GM12801 (cell line): ENCODE measurements around the gene RCAN2.

Experiments
- TF ChIP-seq, protein P1 (sequence below): IDR thresholded peaks from one replicate; pipeline ENCODE4 v1.5.1; 2011; ENCODE audit warnings: control low read depth; ENCODE audit not compliant: insufficient read length; ENCODE audit errors: extremely low read depth

Gene RCAN2

DNA sequence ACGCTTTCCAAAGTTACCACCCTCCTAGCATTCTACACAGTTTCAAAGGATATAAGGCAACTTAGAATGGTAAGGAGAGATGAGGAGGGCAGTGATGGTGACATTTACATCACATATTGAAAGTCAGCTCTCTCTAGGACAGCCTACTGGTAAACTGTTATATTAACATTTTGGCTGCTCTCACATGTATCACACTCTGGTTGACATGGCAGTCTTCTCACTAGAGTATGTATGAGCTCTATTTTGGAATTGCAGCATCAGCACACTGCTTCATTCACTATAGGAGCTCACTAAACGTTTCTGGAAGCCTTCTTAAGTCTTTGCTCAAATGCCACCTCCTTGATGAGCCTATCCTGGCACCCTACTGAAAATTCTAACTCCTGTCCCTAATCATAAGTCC is 184.8 kb downstream of the RCAN2 start:
- TF ChIP-seq, protein P1, sequence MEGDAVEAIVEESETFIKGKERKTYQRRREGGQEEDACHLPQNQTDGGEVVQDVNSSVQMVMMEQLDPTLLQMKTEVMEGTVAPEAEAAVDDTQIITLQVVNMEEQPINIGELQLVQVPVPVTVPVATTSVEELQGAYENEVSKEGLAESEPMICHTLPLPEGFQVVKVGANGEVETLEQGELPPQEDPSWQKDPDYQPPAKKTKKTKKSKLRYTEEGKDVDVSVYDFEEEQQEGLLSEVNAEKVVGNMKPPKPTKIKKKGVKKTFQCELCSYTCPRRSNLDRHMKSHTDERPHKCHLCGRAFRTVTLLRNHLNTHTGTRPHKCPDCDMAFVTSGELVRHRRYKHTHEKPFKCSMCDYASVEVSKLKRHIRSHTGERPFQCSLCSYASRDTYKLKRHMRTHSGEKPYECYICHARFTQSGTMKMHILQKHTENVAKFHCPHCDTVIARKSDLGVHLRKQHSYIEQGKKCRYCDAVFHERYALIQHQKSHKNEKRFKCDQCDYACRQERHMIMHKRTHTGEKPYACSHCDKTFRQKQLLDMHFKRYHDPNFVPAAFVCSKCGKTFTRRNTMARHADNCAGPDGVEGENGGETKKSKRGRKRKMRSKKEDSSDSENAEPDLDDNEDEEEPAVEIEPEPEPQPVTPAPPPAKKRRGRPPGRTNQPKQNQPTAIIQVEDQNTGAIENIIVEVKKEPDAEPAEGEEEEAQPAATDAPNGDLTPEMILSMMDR = no peak

DNA sequence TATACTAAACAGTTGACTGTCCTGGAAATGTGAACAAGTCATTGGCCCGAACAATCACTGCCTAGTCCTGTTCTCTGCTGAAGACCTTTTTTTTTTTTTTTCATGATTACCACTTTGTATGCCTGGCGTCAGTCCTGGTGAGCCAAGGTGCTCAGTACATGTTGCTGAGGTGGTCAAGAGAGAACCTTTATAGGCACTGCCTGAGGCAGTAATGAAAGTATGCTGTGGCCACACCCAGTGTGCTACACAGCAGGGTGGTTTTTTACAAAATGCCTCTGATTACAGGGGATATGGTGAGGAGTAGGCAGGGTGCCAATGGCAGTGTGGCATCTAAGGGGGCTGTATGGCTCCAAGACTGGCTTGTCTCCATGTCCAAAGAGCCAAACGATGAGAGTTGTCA is 185.4 kb downstream of the RCAN2 start:
- TF ChIP-seq, protein P1 = no peak

DNA sequence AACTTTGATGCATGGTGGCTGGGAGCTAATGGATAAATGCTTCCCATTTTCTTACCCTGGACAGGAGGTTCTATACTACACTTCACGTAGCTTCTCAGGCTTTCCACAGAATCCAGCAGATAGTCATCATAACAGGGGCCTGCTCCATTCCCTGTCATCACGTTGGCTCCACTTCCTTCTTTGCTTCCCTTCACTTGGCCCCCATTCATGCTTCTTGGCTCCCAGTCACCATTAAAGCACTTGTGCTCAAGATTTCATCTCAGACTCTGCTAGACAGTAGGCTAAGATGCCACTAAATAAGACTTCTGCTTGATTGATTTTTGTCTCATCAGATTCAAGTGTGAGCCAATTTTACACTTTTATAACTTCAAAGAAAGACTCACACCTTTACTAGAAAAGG is 186.0 kb downstream of the RCAN2 start:
- TF ChIP-seq, protein P1 = no peak

DNA sequence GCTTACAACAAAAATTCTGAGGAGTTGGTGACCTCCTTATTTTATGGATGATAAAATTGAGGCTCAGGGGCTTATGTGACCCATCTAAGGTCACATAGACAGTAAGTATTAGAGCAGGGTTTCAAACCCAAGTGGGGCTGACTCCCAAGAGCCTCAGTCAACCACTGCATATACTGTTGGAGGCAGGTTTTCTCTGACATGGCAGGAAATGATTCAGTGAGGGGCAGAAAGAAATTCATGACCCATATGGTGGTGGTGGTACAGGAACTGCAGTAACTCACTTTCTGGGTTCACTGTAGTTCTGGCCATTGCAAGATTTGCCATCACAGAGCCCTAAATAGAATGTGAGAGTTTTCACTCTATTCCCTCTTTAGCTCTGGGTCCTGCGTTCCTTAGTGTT is 188.4 kb downstream of the RCAN2 start:
- TF ChIP-seq, protein P1 = no peak

DNA sequence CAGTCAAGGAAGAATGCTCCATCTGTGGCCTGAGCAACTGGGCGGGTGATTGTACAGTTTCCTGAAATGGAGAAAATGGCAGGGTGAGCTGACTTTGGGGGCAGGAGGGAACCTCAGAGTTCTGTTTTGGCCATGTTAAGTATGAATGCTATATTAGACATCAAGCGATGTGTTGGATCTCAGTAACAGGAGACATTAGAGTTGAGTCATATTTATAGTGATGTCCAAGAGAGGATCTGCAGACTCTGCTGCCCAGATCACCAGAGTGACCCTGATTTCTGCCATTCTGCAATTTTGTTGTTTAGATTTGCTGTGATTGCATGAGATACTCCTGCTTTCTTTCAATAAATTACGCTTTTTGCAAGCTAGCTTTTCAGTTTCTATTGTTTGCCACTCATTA is 189.1 kb downstream of the RCAN2 start:
- TF ChIP-seq, protein P1 = no peak

DNA sequence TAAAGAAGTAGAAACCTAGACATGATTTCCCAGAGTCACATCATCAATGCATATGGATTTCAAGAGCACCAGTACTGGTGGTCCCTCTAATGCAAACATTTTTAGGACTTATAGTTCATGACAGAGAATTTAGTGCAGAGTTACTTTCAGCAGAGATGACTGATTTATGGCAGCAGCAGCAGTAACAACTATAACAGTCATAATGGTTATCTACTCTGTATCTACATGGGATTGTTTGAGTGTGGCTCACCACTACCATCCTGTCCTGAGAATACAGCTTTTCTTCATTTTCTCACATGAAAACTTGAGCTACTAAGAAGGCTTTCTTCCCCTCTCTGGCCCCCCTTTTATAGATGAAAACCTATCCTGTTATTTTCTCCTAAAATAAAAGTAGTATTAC is 192.0 kb downstream of the RCAN2 start:
- TF ChIP-seq, protein P1 = no peak

DNA sequence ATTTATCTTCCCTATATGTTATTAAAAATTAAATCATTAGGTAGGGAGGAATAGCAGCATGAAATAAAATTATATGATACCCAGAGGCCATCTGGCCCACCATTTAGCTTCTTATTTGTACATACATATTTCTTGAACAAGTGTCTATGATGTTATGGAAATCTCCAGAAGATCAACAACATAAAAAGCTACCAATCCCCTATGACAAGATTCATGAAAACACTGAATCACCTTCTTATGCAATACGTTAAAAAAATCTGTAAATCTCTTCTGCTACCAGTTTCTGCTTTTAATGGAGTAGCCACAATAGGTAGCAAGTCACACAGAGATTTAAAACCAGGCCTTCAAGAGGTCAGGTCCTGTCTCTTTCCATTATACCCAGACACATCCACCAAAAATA is 194.7 kb downstream of the RCAN2 start:
- TF ChIP-seq, protein P1 = no peak

DNA sequence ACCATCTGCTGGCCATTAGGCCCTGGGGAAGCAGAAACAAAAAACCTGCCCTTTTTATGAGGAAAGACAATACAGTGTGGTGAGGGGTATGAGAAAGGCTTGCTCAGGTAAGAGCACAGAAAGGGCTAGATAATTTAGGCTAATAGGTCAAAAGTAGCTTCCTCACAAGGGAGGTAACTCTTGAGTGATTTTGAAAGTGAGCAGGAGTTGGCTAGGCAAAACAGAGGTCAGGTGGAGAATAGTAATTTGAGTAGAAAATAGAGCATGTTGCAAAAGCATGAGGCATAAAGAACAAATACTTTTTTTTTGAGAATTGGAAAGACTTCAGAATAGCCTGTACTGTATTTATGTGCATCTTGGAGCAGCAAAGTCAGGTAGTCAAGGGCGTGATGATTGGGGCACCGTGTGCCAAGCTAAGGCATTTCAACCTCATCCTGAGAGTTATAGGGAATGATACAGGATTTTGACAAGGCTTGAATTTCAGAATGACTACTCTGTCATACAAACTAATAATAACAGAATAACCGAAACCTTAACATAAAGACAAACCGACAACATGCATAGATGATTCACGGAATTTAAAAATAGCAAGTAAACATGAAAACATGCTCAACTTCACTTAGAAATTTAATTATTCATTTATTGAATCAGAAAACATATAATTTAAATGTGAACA is 197.5 kb downstream of the RCAN2 start:
- TF ChIP-seq, protein P1 = no peak
